NB4 (cell line): ENCODE data around the gene MAP3K20.
"Not testable (repeated sequence)": the region's sequence is repeated elsewhere in the genome, so short reads cannot be mapped to it uniquely, and the experiment has no call there.

ENCODE experiments used
- DNase-seq: peaks from one replicate; pipeline ENCODE4 v3.0.0; 2010; ENCODE audit warnings: low read depth
- H3K4me3 ChIP-seq: one replicate; pipeline ENCODE4 v1.5.1; 2011; ENCODE audit warnings: mild to moderate bottlenecking, low read depth, low read length, moderate library complexity
- CTCF ChIP-seq: IDR thresholded peaks from one replicate; pipeline ENCODE4 v1.5.1; 2012; ENCODE audit warnings: low read depth, low read length
- MAX ChIP-seq: IDR thresholded peaks from 2 replicates; pipeline ENCODE4 v1.6.1; 2011; ENCODE audit warnings: low read depth, low read length
- MYC ChIP-seq: IDR thresholded peaks from 2 replicates; pipeline ENCODE4 v1.6.1; 2011; ENCODE audit warnings: low read depth, low read length
- POLR2A ChIP-seq: IDR thresholded peaks from 2 replicates; pipeline ENCODE4 v1.6.1; 2011; ENCODE audit warnings: mild to moderate bottlenecking; ENCODE audit not compliant: insufficient read length; ENCODE audit errors: extremely low read depth

MAP3K20 gene

GRCh38 chr2:173305303-173305702 lies 229.7 kb downstream of the MAP3K20 start:
- DNase-seq = no peak
- no peak for TF ChIP-seq MAX
- no peak for TF ChIP-seq POLR2A
- TF ChIP-seq CTCF = no peak
- no peak for TF ChIP-seq MYC
- no peak overlapping the region for H3K4me3 ChIP-seq

- TF ChIP-seq POLR2A = no peak
- no peak for TF ChIP-seq MYC
- TF ChIP-seq MAX = no peak
- no peak for TF ChIP-seq CTCF
- DNase-seq = no peak
- no peak overlapping the region for H3K4me3 ChIP-seq
Observed at GRCh38 chr2:173307293-173307692, 231.6 kb downstream of the MAP3K20 start.

- not testable (repeated sequence) for DNase-seq, H3K4me3 ChIP-seq
Observed at GRCh38 chr2:173309370-173309769, 233.7 kb downstream of the MAP3K20 start.

- TF ChIP-seq POLR2A (no peak), MYC (no peak), CTCF (no peak), MAX (no peak)
- H3K4me3 ChIP-seq = no peak overlapping the region
- DNase-seq = no peak
Observed at GRCh38 chr2:173311844-173312606, 236.4 kb downstream of the MAP3K20 start.
